Pons (tissue), 1 donor: Measurements from ENCODE around the gene KAZN.
A peak's percentile ranks its signal among the peaks of the same experiment; 100 is the strongest.

ENCODE experiments used
- DNase-seq: peaks from one replicate; pipeline ENCODE4 v3.0.0-alpha.2; 2016; ENCODE audit warnings: low spot score

KAZN gene

DNA sequence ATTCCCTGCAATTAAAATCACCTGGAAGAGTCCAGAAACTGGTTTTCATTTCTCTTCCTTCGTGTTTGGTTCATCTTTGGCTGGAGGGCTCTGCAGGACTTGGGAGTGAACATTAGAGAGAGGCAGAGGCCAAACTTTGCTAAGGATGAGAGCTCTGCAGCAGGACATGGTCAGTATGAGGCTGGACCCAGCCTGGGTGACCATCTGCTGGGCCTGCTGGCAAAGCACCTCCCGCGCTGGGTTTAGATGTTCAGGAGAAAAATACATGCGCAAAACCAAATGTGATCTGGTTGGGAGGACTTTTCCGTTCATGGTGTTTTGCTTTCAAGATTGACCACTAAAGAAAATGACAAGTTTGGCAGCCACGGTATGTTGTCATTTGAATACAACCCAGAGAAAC, 15.9 kb downstream of the KAZN start:
- DNase-seq = no peak

- no peak for DNase-seq
Observed at GRCh38 chr1:14615549-14616218, 17.2 kb downstream of the KAZN start.

- DNase-seq = no peak
Observed at GRCh38 chr1:14616632-14617396, 18.3 kb downstream of the KAZN start.

- no peak for DNase-seq
Observed at GRCh38 chr1:14617791-14618190, 19.3 kb downstream of the KAZN start.

GRCh38 chr1:14620941-14621340, 22.5 kb downstream of the KAZN start:
- no peak for DNase-seq

- no peak for DNase-seq
Observed at GRCh38 chr1:14623090-14623489, 24.6 kb downstream of the KAZN start.

- DNase-seq = no peak
Observed at GRCh38 chr1:14624941-14625340, 26.5 kb downstream of the KAZN start.

GRCh38 chr1:14625572-14625971, 27.1 kb downstream of the KAZN start:
- DNase-seq = no peak

- no peak for DNase-seq
Observed at GRCh38 chr1:14625996-14626395, 27.5 kb downstream of the KAZN start.

DNA sequence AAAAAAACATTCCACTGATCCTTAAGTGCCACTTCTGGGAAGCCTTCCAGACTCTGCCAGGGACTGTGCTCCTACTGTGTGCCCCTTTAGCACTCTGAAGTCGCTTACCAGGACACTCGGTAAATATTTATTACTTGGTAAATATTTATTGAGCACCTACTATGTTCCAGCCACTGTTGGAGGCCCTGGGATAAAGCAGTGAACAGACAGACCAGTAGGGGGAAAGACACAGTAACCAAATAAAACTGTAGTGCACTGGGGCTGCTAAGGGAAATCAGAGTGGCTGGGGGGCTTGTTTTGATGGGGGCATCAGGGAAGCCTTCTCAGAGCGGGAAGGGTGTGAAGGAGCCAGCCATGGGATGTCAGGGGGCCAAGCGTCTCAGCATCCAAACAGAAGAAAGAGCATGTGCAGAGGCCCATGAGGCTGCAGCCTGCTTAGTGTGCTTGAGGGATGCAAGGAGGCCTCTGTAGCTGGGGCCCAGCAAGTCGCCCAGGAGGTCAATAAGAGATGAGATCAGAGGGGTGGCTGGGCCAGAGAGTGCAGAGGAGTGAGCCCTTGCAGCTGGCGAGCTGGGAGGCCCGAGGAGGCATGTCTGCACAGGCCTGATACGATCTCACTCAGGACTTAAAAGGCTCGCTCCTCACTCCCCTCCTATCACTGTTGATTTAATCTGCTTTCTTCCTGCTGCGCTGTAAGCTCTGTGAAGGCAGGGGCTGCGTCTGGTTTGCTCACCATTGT, 28.6 kb downstream of the KAZN start:
- DNase-seq = peak; percentile 30

DNA sequence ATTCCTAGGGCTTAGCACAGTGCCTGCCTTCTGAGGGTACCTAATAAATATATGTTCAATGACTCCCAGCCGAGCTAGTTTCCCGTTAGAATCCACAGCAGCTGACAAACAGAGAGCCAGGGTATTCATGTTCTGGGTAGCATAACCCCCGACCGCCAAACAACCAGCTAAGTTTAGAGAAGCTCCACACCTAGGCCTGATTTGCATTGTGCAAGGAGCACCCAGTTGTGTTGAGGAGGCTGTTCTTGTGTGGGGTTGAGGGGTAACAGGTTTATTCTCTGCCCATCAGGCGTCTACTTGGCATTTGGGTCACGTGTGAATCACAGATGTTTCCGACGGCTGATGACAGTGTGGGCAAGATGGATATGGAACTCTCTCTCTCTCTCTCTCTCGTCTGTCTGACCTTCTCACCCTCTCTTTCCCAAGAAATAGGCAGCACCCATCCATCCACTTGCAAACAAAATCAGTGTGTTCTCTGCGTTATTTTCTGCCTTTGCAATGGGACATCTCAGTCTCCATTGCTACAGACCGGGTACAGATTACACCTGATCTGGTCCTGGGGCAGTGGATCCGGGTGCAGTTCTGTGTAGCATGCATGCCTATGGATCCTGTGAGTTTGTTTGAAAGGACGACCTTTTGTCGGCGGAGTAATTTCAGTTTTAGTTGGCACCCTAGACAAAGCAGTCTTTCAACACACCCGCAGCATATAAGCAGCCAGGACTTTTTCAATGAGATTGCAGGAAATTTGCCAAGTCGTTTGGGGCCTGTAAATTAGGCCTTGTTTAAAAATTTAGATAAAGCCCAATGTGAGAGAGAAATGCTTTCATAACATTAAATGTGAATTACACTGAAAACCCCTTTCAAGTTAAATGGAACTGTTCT, 29.4 kb downstream of the KAZN start:
- DNase-seq = peak; percentile 96

DNA sequence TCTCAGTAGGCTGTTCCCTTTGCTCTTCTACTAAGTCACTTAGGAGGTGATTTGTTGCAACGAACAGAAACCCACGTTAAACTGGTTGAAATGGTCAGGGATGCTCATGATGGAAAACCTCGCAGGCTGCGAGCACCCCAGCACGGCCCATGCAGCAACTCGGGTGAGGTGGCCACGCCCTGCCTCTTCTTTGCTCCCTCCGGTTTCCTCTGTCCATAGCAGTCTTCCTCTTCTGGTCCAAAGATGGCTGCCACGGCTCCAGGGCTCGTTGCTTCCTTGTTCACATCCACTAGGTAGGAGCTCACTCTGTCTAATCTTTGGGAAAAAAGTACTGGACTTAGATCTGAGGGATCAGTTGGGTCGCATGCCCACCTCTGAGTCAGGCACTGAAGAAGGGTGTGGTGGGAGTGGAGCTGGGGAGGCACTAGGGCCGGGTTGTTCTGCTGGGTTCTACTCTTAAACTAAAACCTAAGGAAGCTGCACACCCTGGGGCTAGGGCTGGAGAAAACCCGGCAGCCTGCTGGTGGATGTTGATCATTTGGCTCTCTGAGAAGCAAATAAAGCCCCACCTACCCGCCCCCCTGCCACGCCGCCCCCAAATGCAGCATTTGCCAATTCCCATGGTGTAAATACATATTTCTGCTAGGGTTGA, 31.0 kb downstream of the KAZN start:
- no peak for DNase-seq

DNA sequence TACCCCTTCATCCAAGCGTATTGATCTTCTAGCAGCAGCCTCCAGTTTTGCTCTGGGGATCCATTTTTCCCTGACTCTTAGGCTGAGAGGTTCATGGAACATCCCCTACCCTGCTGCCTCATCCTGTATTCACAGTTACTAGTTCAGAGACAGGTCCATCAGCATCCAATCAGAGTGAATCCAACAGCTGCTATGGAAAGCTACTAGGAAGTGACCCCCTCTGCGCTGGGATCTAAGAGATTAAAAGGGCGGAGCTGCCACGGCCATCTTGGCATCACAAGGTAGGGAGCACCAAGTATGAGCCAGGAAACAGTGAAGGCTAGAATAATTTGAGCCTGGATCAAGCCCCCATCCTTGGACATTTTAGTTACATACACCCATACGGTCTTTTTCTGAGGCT, 32.5 kb downstream of the KAZN start:
- DNase-seq = no peak

DNA sequence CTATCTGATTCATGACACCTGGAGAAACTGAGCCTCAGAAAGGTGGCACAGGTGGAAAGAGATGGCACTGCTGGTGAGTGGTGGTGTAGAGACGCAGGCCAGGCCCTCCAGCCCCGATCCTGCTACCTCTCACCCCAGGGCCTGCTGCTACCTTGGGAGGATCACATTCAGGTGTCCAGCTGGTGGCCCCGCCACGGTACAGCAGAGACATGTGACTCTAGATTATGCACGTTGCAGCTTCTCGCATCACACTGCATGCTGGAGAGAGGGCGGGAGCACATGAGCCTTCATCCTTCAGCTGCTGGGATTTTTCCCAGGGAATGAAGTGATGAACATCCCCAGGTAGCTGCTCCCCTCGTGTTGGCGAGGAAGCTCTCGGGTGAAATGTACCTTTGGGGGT, 32.9 kb downstream of the KAZN start:
- no peak for DNase-seq

- DNase-seq = no peak
Observed at GRCh38 chr1:14634486-14634885, 36.0 kb downstream of the KAZN start.

DNA sequence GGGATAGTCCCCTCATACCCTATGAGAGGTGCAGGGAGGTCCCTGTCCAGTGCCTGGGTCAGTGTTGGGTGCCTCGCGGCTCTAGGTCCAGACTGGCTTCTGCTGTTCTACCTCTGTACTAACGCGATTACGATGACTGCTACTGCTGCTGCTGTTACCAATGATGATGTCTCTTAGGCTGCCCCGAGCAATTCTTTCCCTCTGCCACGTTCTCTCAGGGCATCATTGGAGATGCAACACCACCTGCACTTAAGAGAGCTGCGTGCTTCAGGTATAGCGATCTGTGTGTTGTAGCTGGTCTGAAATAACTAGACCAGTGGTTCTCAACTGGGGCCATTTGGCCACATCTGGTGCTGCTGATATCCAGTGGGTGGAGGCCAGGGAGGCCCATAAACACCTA, 36.9 kb downstream of the KAZN start:
- DNase-seq = no peak

DNA sequence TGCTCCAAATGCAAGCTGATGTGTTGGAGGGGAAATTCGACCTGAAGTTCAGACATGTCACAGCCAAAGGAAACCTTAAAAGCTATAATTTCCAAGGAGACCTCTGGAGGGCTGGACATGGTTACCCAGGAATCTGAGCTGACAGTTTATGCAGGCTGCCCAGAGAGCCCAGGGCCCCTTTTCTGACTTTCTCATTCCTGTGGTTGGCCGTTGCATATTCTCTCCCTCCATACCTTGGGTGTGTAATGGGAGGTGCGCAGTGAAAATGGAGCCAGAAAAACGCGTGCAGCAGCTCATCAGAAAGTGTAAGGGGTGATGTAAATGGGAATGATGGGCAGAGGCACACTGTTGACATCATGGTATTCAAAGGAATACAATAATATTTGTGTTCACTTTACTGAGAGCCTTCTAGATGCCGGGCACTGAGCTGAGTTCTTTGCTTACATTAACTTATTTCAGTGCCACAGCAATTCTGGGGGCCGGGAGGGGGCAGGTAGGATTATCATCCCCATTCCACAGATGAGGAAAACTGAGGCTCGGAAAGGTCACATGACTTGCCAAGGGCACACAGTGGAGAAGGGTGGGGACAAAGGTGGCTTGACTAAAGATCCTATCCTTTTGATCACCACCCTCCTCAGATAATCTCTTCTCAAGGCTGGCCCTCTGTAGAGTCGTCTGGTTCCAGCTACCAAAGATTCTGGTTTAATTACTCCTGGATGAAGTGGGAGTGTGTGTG, 38.6 kb downstream of the KAZN start:
- no peak for DNase-seq

GRCh38 chr1:14639291-14640050, 41.0 kb downstream of the KAZN start:
- no peak for DNase-seq

DNA sequence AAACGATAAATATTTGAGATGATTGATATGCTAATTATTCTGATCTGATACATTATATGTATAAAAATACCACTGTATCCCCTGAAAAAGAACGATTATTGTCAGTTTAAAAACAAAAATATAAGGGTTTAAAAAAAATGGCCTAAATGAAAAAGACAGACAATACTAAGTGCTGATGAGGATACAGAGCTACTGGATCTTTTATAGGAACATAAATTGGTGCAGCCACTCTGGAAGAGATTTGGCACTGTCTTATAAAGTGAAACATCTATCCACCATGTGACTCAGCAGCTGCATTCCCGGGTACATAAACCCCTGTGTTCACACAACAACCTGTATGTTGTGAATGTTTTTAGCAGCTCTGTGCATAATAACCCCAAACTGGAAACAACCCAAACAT, 44.2 kb downstream of the KAZN start:
- no peak for DNase-seq

DNA sequence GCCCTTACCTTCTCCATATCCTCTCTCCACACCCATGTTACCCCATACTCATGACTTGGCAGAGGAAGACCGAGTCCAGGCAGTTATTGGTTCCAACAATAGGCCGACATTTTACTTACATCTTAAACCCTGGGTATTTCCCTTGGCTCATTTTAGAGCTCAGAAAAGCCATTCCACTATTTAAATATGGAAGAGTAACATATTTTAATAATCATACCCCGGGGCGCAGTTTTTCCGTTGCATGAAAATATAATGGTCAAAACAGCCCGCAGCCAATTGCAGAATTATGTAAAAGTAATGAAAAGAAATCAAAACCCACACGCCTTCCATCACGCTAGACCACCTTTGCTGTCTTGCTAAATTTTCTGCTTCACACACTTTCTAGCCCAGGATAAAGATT, 48.5 kb downstream of the KAZN start:
- DNase-seq = no peak
